Stimulated activated naive B cell treated with anti-CD40 and anti-IgM and Interleukin-4, amounts not matched to agents 10 μg/mL and 1 μg/mL and 100 μg/mL, for 72 hours (primary cell): ENCODE measurements around the gene SEL1L2.
A peak's percentile ranks its signal among the peaks of the same experiment; 100 is the strongest.

Source experiments
- ATAC-seq, 2 donors: fragments of 150-1000 bp; cut with Tn5 transposase; replicated peaks; 2 replicates each; pipeline ENCODE4 v1.10.0; 2021; ENCODE audit warnings: moderate library complexity in 1 of 2
- DNase-seq: peaks from one replicate; pipeline ENCODE4 v3.0.0; 2021
- H3K27ac Mint-ChIP-seq: one replicate; pipeline ENCODE4 v1.8.0; 2022; ENCODE audit warnings: mild to moderate bottlenecking, mixed read lengths
- H3K27me3 Mint-ChIP-seq, 2 donors: one replicate each; pipeline ENCODE4 v1.8.0; 2022; ENCODE audit warnings: mixed read lengths in 2 of 2
- H3K36me3 Mint-ChIP-seq, 2 donors: one replicate each; pipeline ENCODE4 v1.8.0; 2022; ENCODE audit warnings: mixed read lengths in 2 of 2, mild to moderate bottlenecking in 1 of 2
- H3K4me1 Mint-ChIP-seq, 2 donors: one replicate each; pipeline ENCODE4 v1.8.0; 2022; ENCODE audit warnings: mixed read lengths in 2 of 2, mild to moderate bottlenecking in 1 of 2
- H3K4me3 Mint-ChIP-seq, 2 donors: one replicate each; pipeline ENCODE4 v1.8.0; 2022; ENCODE audit warnings: mild to moderate bottlenecking in 2 of 2, mixed read lengths in 2 of 2, moderate library complexity in 1 of 2
- H3K9me3 Mint-ChIP-seq, 2 donors: one replicate each; pipeline ENCODE4 v1.8.0; 2022; ENCODE audit warnings: mixed read lengths in 2 of 2, mild to moderate bottlenecking in 1 of 2

SEL1L2 gene

DNA sequence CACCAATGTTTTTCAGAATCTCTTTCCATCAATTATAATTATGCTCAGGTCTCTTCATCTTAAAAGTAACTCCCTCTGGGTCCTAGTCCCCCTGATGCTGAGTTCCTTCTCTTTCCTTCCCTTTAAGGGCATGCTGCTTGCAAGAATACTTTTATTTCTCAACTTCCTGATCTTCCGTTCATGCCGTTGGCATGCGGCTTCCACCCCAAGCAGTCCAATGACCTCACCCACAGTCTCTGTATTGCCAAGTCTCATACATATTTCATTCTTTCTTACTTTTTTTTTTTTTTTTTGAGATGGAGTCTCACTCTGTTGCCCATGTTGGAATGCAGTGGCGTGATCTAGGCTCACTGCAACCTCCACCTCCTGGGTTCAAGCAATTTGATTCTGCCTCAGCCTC is 122.1 kb downstream of the SEL1L2 start:
- H3K36me3 Mint-ChIP-seq: no peaks in the 10 kb centered on the region
- peaks cover 0 to 9% of the 10 kb centered on the region in 2 donors for H3K27me3 Mint-ChIP-seq
- no peaks in the 10 kb centered on the region for H3K4me1 Mint-ChIP-seq
- H3K4me3 Mint-ChIP-seq: no peak overlapping the region
- ATAC-seq (no peak), DNase-seq (no peak)
- no peaks in the 10 kb centered on the region for H3K9me3 Mint-ChIP-seq
- no peak overlapping the region for H3K27ac Mint-ChIP-seq

DNA sequence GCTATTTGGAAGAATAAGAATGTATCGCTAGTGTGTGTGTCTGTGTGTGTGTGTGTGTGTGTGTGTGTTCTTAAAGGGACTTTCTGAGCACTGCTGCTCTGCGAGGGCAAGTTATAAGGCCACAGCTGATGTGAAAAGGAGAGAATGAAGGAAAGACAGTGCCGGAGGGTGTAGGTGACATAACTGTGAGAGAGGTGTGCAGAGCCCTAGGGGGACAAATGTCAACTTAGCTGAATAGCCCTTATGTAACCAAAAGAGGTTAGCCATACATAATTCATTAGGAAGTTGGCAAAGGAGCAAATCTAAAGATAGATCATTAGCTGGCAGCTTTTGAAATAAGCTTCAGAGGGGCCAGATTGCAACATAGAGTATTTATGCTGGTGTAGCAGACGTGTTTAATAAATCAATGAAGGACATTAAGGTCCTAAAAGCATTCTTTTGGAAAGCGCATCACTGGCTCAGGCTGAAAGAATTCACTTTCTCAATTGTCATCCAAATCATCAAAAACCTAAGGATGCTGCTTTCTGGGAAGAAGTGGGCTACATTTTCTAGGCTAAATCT is 124.5 kb downstream of the SEL1L2 start:
- DNase-seq (no peak), ATAC-seq (no peak)
- Mint-ChIP-seq H3K4me1 (no peaks in the 10 kb centered on the region), H3K9me3 (no peaks in the 10 kb centered on the region), H3K27ac (no peak overlapping the region), H3K36me3 (no peaks in the 10 kb centered on the region), H3K4me3 (no peak overlapping the region), H3K27me3 (peaks cover 5 to 7% of the 10 kb centered on the region in 2 donors)

DNA sequence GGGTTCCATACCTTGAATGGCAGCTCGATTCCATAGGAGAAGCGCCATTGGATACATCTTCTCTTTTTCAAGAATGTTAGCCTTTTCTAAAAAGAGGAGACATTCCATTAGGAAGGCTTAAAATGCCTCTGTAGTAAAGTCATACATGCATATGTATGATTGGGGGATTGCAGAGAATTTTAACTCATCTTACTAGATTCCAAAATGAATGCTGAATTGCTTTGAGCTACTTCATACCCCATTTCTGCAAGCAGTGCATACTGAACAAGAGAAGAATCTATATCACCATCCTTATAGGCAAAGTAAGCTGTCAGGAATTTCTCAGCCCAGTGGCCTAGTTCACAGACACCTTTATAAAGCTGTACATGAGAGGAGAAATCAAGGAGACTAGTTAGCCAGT is 125.3 kb downstream of the SEL1L2 start:
- H3K4me3 Mint-ChIP-seq: no peak overlapping the region
- H3K36me3 Mint-ChIP-seq: no peaks in the 10 kb centered on the region
- H3K27ac Mint-ChIP-seq: no peak overlapping the region
- no peak for ATAC-seq
- no peak for DNase-seq
- no peaks in the 10 kb centered on the region for H3K4me1 Mint-ChIP-seq
- H3K9me3 Mint-ChIP-seq: peaks cover 0 to 2% of the 10 kb centered on the region in 2 donors
- H3K27me3 Mint-ChIP-seq: peaks cover 12 to 13% of the 10 kb centered on the region in 2 donors

DNA sequence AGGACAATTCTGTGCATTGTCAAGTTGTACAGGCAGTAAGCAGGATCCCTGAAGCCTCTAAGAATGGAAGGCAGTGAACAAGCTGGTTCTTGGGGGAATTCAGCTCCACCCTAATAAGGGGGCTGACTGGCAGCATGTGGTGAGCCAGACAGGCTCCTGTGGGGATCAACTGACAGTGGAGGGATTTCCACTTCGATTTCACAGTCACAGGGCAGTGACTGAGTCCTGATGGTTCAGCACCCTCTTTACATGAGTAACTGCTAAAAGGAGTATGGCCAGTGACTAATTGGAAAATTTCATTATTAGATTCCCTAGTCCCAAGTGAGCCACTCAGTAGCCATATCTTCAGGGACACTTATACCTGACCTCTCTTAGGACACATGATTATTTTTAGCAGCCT is 127.2 kb downstream of the SEL1L2 start:
- peaks cover 0 to 2% of the 10 kb centered on the region in 2 donors for H3K9me3 Mint-ChIP-seq
- no peak overlapping the region for H3K4me3 Mint-ChIP-seq
- DNase-seq: no peak
- peaks cover 15 to 17% of the 10 kb centered on the region in 2 donors for H3K27me3 Mint-ChIP-seq
- ATAC-seq: no peak
- H3K27ac Mint-ChIP-seq: no peak overlapping the region
- no peaks in the 10 kb centered on the region for H3K4me1 Mint-ChIP-seq
- H3K36me3 Mint-ChIP-seq: no peaks in the 10 kb centered on the region

DNA sequence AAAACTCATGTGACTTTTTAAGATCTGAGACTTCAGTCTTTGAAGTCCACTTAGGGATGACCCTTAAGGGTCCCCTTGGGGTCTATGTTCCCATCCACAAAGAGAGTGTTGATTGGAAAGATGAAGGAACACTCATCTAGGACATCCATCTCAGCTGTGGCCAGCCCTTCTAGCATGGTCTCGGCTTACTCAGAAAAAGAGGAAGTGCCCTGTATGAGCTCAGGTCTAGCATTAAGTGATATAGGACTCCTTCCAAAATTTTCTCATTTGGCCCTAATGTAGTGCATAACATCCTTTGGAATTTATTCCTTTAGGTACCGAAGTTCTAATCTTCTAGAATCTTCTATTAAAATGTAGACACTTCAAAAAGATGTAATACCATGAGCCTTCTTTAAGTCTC is 128.2 kb downstream of the SEL1L2 start:
- Mint-ChIP-seq H3K4me3 (no peak overlapping the region), H3K9me3 (peaks cover 0 to 2% of the 10 kb centered on the region in 2 donors), H3K27me3 (peaks cover 15 to 17% of the 10 kb centered on the region in 2 donors), H3K27ac (no peak overlapping the region), H3K36me3 (no peaks in the 10 kb centered on the region), H3K4me1 (no peaks in the 10 kb centered on the region)
- DNase-seq (no peak), ATAC-seq (peak; percentile 38 to 39)

DNA sequence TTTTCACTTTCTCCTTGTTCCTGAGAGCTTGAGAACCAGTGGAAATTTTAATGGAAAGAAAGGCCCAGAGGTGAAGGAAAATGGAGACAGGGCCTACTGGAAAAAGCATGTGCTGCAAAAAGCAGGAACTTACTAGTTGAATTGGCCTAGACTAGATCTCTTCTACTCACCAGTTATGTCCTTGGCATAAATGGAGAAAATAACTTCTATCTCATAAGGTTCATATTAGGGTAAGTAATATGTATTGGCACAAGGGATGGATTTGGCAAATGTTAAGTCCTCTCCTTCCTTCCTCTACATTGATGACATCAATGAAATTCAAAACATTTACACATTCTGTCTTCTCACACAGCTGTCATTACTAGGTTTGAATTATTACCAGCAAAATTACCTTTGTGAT is 131.5 kb downstream of the SEL1L2 start:
- Mint-ChIP-seq H3K9me3 (peaks cover 0 to 4% of the 10 kb centered on the region in 2 donors), H3K4me3 (no peak overlapping the region), H3K36me3 (no peaks in the 10 kb centered on the region), H3K27ac (no peak overlapping the region), H3K27me3 (peaks cover 15 to 17% of the 10 kb centered on the region in 2 donors), H3K4me1 (no peaks in the 10 kb centered on the region)
- ATAC-seq: no peak
- DNase-seq: no peak

DNA sequence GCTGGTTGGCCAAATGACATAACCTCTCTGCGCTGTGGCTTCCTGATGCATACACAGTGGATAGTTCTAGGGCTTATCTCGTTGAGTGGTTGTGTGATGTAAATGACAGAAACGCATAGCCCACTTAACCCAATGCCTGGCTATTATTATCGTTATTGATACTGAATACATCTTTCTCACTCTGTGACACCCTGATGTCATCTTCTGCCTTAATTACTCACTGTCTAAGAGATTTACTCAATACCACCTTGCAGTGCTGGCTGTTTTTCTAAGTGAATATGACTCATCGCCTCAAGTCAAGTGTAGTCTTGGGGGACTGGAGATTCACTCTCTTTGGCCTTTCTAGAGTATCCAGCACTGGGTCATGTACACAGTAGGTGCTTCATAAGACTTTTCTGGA is 132.0 kb downstream of the SEL1L2 start:
- Mint-ChIP-seq H3K36me3 (no peaks in the 10 kb centered on the region), H3K4me3 (no peak overlapping the region), H3K4me1 (no peaks in the 10 kb centered on the region), H3K9me3 (peaks cover 0 to 4% of the 10 kb centered on the region in 2 donors), H3K27me3 (peaks cover 15 to 17% of the 10 kb centered on the region in 2 donors), H3K27ac (no peak overlapping the region)
- ATAC-seq (no peak), DNase-seq (no peak)

DNA sequence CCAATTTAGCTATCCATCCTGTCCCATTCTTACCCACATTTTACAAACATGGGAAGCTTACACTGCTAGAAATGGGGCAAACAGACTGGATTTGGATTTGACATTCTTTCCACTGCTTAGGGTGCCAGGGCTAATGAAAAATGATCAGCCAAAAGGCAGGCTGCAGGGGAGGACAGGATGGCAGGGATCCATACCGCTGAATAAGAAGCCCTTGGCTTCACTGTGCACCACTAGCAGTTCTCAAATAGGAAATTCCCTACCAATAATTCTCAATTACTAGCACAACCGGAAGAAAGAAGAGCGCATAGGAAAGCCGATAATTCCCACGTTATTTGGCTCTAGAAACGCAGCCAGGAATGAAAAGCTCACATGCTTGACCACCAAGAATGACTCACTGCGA is 132.5 kb downstream of the SEL1L2 start:
- Mint-ChIP-seq H3K4me1 (no peaks in the 10 kb centered on the region), H3K27me3 (peaks cover 15 to 17% of the 10 kb centered on the region in 2 donors), H3K27ac (no peak overlapping the region), H3K4me3 (no peak overlapping the region), H3K9me3 (peaks cover 0 to 4% of the 10 kb centered on the region in 2 donors), H3K36me3 (no peaks in the 10 kb centered on the region)
- DNase-seq: no peak
- no peak for ATAC-seq

DNA sequence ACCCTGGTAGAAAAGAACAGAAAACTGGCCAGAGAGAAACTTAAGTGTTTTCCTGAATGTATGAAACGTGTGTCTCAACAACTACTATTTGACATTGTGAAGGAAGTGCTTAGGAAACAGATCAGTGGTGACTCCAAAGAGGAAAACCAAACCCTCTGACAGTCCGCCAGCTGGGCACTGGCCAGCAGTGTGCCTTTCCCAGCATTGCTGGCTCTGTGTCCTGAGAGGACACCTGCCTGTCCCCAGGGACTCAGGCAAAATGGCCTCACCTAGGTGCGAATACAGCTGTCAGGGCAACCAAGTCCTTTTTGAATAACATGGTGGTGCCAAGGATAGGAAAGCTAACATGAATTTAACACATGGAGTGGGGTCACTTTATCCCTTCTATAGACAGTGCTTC is 133.1 kb downstream of the SEL1L2 start:
- Mint-ChIP-seq H3K4me1 (no peaks in the 10 kb centered on the region), H3K27me3 (peaks cover 15 to 17% of the 10 kb centered on the region in 2 donors), H3K4me3 (no peak overlapping the region), H3K36me3 (no peaks in the 10 kb centered on the region), H3K27ac (no peak overlapping the region), H3K9me3 (peaks cover 0 to 4% of the 10 kb centered on the region in 2 donors)
- ATAC-seq: no peak
- no peak for DNase-seq

DNA sequence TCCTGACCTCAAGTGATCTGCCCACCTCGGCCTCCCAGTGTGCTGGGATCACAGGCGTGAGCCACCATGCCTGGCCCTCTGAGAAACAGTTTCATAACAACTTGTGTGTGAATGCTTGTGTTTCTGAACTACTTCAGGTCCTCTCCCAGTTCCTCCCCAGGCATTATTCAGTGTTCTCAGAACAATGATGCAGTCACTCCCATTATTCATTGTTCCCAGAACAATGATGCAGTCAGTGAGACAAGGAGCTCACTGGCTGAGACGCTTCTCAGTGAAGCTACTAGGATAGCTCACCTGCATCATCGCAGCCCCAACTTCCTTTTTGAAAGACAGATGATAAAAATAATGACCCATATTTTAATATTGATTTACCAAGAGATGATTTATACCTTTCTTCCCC is 134.1 kb downstream of the SEL1L2 start:
- Mint-ChIP-seq H3K27me3 (peaks cover 15 to 17% of the 10 kb centered on the region in 2 donors), H3K9me3 (peaks cover 0 to 4% of the 10 kb centered on the region in 2 donors), H3K4me3 (no peak overlapping the region), H3K36me3 (no peaks in the 10 kb centered on the region), H3K27ac (no peak overlapping the region), H3K4me1 (no peaks in the 10 kb centered on the region)
- no peak for DNase-seq
- no peak for ATAC-seq

DNA sequence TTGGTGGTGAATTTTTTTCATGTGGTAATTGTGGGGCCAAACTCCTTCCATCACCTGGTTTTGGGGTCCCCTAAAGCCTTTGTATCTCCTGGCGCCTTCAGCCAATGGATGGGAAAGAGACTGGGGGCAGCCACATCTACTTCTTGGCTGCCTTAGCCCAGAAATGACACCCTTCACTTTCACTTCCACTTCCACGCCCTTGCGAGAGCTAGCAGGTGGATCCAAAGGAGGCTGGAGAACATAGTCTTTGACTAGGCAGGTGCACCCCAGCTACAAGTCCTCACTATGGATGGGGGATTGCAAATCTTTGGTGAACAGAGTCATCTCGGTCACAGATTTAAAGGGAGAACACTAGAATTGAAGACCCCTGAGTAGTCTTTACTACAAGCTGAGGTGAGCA is 134.8 kb downstream of the SEL1L2 start:
- ATAC-seq (no peak), DNase-seq (no peak)
- Mint-ChIP-seq H3K36me3 (no peaks in the 10 kb centered on the region), H3K9me3 (peaks cover 0 to 1% of the 10 kb centered on the region in 2 donors), H3K27me3 (peaks cover 13 to 14% of the 10 kb centered on the region in 2 donors), H3K4me3 (no peak overlapping the region), H3K4me1 (no peaks in the 10 kb centered on the region), H3K27ac (no peak overlapping the region)

DNA sequence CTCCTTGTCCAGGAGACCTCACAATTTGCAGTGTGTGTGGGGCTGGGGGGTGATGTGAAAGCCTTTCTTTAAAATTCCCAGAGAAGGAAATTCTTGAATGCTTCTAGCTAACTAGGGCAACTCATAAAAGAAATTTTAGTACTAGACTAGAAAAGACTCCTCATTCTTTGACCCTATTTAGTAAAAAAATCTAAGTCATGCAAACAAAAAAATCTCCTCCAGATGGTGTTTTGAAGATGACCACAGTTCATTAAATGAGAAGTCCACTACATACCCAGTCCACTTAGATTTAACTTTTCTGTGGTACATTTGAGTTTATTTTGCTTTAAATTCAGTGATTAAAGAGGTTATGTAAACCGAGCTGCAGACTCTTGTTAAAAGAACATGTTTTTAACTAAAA is 138.1 kb downstream of the SEL1L2 start:
- Mint-ChIP-seq H3K27ac (no peak overlapping the region), H3K27me3 (peaks cover 6% of the 10 kb centered on the region in 2 donors), H3K4me3 (no peak overlapping the region), H3K9me3 (peaks cover 0 to 6% of the 10 kb centered on the region in 2 donors), H3K4me1 (no peaks in the 10 kb centered on the region), H3K36me3 (no peaks in the 10 kb centered on the region)
- DNase-seq (no peak), ATAC-seq (no peak)

DNA sequence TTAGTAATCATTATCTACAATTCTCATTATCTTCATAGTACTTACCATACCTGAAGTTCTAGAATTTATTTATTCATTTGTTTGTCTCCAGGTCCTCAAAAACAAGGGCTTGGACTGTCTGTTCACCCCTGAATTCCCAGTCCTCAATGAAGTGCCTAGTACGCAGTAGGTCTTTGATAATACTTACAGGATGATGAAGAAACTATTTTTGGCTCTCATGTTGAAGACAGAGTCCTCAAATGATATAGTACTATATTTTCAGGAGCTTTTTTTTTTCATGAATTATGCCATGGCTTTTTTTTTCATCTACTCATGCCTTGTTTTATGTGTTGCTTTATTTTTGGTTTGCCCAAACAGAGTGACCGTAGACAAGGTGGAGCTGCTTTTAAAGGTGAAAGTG is 139.1 kb downstream of the SEL1L2 start:
- no peaks in the 10 kb centered on the region for H3K36me3 Mint-ChIP-seq
- no peak for ATAC-seq
- H3K27ac Mint-ChIP-seq: no peak overlapping the region
- H3K4me1 Mint-ChIP-seq: no peaks in the 10 kb centered on the region
- DNase-seq: no peak
- H3K4me3 Mint-ChIP-seq: no peak overlapping the region
- peaks cover 6% of the 10 kb centered on the region in 2 donors for H3K27me3 Mint-ChIP-seq
- peaks cover 0 to 6% of the 10 kb centered on the region in 2 donors for H3K9me3 Mint-ChIP-seq

DNA sequence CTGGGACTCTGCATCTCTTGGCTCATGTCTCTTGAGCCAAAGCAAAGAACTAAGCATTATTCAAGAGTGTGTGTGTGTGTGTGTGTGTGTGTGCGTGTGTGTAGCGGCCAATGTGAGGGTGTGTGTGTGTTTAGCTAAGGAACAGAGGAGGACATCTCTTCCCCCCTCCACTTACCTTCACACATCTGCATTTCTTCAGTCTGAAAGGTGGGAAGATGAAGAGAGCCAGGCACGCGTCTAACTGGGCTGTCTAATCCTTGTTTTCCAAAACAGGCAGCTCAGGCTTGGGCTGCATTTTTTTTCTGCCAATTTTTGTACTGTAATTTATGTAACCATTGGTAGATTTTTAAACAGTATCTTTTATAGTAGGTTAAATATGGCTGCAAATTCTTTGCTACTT is 146.1 kb downstream of the SEL1L2 start:
- no peaks in the 10 kb centered on the region for H3K36me3 Mint-ChIP-seq
- H3K27ac Mint-ChIP-seq: no peak overlapping the region
- H3K27me3 Mint-ChIP-seq: peaks cover 7 to 18% of the 10 kb centered on the region in 2 donors
- ATAC-seq (no peak), DNase-seq (no peak)
- H3K9me3 Mint-ChIP-seq: peaks cover 0 to 5% of the 10 kb centered on the region in 2 donors
- no peak overlapping the region for H3K4me3 Mint-ChIP-seq
- no peaks in the 10 kb centered on the region for H3K4me1 Mint-ChIP-seq

DNA sequence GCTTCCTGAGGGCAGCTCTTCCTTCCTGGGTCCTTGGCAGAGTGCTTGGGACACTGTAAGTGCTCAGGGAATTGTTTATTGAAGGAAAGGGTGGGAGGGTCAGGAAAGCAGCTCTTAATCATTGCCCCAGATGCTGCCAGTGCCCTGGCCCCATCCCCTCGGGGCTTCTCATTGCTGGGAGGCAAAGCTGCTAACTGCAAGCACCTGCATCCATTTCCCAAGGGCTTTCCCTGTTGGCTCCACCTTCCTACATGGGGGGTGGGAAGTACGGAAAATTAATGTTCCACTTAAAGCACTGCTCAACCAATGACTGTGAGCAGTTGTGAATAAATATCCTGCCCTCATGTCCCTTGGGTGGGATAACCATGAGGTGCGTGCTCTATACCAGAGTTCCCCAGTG is 149.2 kb downstream of the SEL1L2 start:
- H3K27me3 Mint-ChIP-seq: peaks cover 15 to 32% of the 10 kb centered on the region in 2 donors
- no peak overlapping the region for H3K27ac Mint-ChIP-seq

DNA sequence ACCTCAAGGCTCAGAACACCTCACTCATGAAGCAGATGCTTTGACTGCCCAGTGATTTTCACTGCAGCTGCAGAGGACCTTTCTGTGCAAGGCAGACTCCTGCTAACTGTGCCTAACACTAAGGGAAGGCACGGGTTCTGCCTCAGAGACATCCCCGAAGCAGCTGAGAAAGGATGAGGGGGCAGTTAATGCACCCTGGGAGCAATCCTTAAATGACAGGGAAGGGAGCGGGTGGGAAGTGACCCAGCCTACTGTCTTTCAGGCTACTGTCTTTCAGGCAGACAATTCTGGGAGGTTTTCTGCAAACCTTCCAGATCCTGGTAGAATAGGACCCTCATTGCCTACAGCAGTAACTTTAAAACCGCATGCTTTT is 150.3 kb downstream of the SEL1L2 start:
- no peaks in the 10 kb centered on the region for H3K9me3 Mint-ChIP-seq
- no peak for ATAC-seq
- H3K36me3 Mint-ChIP-seq: no peaks in the 10 kb centered on the region
- no peaks in the 10 kb centered on the region for H3K4me1 Mint-ChIP-seq
- peaks cover 22 to 40% of the 10 kb centered on the region in 2 donors for H3K27me3 Mint-ChIP-seq
- no peak overlapping the region for H3K27ac Mint-ChIP-seq
- DNase-seq: no peak
- no peak overlapping the region for H3K4me3 Mint-ChIP-seq

More for the DNA sequence above, 149.2 kb downstream of the SEL1L2 start:
- H3K4me1 Mint-ChIP-seq: no peaks in the 10 kb centered on the region
- ATAC-seq (no peak), DNase-seq (no peak)
- no peaks in the 10 kb centered on the region for H3K36me3 Mint-ChIP-seq
- H3K9me3 Mint-ChIP-seq: no peaks in the 10 kb centered on the region
- no peak overlapping the region for H3K4me3 Mint-ChIP-seq
